ENCODE results near the gene SRRM1. TPM values are rescaled to one million over a fixed set of nuclear protein-coding genes. Genes with fewer than 3 reads are reported as not detected.
A peak's percentile ranks its signal among the peaks of the same experiment; 100 is the strongest.

The SRRM1 gene
- total RNA-seq, 4 donors from 2014 or later: 44.0 to 91.2 (median 58.1) TPM

DNA sequence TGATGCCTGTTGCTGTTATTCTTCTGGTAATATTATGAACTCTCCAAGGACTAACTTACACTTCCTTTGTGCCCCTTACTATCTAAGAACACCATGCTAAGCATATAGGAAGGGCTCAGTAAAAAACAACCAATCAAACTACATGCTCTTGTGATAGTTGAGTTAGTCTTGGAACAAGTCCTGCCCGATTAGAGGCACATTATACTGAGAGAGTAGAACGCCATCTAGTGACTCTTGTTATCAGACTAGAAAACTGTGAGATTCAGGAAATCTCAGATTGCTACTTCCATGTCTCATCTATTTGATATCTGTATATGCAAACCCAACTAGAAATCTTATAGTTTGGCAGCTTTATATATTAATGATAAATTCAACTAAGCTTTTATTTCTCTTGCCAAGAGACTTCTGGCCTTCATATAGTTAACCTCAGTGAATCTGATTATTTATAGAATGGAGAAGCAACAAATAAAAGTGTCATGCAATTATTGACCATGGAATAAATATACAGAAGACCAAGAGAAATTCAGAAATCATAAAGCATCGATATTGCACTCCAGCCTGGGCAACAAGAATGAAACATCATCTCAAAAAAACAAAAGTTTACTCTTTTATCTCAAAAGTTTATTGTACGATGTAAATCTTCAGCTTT is 7.8 kb upstream of the SRRM1 start:
- intact Hi-C loops (cut with DNase I): no loop called here
- DNase-seq: no peak
- 17 to 20% methylated on average over 4 of the region's 4 CpGs for WGBS, 2 donors
- Histone ChIP-seq H3K4me3 (no peak overlapping the region), H3K9me3 (no peaks in the 10 kb centered on the region), H3K36me3 (no peaks in the 10 kb centered on the region), H3K27me3 (peaks cover 0 to 7% (median 0%) of the 10 kb centered on the region in 4 donors), H3K4me1 (peaks cover 0 to 9% (median 0%) of the 10 kb centered on the region in 3 donors), H3K27ac (no peak overlapping the region)
- TF ChIP-seq POLR2A (IDR thresholded peaks at IDR 0.05): no peak
- TF ChIP-seq, protein P1, sequence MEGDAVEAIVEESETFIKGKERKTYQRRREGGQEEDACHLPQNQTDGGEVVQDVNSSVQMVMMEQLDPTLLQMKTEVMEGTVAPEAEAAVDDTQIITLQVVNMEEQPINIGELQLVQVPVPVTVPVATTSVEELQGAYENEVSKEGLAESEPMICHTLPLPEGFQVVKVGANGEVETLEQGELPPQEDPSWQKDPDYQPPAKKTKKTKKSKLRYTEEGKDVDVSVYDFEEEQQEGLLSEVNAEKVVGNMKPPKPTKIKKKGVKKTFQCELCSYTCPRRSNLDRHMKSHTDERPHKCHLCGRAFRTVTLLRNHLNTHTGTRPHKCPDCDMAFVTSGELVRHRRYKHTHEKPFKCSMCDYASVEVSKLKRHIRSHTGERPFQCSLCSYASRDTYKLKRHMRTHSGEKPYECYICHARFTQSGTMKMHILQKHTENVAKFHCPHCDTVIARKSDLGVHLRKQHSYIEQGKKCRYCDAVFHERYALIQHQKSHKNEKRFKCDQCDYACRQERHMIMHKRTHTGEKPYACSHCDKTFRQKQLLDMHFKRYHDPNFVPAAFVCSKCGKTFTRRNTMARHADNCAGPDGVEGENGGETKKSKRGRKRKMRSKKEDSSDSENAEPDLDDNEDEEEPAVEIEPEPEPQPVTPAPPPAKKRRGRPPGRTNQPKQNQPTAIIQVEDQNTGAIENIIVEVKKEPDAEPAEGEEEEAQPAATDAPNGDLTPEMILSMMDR (IDR thresholded peaks at IDR 0.05): peak in 5 of 6 experiments; percentile 33 to 68 (median 49)

DNA sequence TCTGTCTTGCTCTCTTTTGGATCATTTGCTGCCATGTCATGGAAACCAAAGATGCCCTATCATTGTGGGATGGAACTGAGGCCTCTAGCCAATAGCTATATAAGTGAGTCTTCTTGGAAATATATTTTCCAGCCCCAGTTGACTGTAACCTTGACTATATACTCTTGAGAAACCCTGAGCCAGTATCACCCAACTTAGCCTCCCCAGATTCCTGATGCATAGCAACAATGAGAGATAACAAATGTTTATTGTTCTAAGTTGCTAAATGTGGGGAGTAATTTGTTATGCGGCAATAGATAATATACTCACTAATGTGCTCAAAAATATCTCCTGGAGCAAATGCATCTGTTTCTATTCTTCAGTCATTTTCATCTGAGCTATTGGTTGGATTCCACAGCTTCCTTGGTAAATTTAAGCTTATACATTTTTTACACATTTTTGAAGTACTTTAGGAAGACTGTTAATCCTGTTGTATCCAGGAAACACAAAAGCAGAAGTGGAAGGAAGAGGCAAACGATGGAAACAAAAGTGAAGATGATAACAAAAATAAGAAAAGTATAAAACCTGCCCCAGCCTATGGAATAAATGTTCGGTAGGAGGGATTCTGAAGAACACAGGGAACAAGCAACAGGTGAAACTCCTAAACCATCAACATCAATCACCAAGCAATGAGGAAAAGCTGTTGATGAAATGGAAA is 6.3 kb upstream of the SRRM1 start:
- intact Hi-C loops (cut with DNase I): no loop called here
- H3K9me3 ChIP-seq: no peaks in the 10 kb centered on the region

GRCh38 chr1:24639094-24639493 is 4.0 kb upstream of the SRRM1 start:
- no peak overlapping the region for H3K4me3 ChIP-seq
- DNase-seq: no peak
- no peaks in the 10 kb centered on the region for H3K9me3 ChIP-seq
- H3K27me3 ChIP-seq: no peaks in the 10 kb centered on the region
- WGBS, 2 donors: 73 to 82% methylated on average over 2 of the region's 2 CpGs
- H3K36me3 ChIP-seq: no peaks in the 10 kb centered on the region
- peaks cover 4 to 24% (median 10%) of the 10 kb centered on the region in 3 donors for H3K4me1 ChIP-seq
- intact Hi-C loops (cut with DNase I): no loop called here
- H3K27ac ChIP-seq: no peak overlapping the region
- TF ChIP-seq, protein P1 (IDR thresholded peaks at IDR 0.05): no peak
- TF ChIP-seq POLR2A (IDR thresholded peaks at IDR 0.05): no peak

More for the DNA sequence above, 6.3 kb upstream of the SRRM1 start:
- Histone ChIP-seq H3K4me3 (no peak overlapping the region), H3K36me3 (no peaks in the 10 kb centered on the region), H3K27ac (no peak overlapping the region), H3K27me3 (no peaks in the 10 kb centered on the region), H3K4me1 (peaks cover 0 to 19% (median 6%) of the 10 kb centered on the region in 3 donors)
- TF ChIP-seq, protein P1 (IDR thresholded peaks at IDR 0.05): no peak
- no peak for TF ChIP-seq POLR2A (IDR thresholded peaks at IDR 0.05)
- no peak for DNase-seq
- 59 to 63% methylated on average over 3 of the region's 3 CpGs for WGBS, 2 donors

DNA sequence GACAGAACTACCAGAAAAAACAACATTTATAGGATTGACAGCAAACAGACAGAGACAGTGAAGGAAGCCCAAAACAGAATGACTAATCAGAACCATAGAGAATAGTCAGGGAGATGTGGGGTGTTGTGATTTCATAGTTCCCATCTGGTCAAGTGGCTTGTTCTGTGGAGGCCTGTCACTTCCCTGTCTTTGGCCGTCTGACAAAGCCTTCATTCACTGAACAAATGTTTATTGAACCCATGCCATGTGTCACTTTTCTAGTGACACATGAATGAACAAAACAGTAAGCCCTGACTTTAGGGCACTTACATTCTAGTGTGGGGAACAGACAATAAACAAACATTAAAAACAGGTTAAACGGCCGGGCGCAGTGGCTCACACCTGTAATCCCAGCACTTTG is 3.2 kb upstream of the SRRM1 start:
- peak overlapping the region in 2 of 4 donors; percentile 12 to 52 for H3K27ac ChIP-seq
- no peaks in the 10 kb centered on the region for H3K36me3 ChIP-seq
- TF ChIP-seq, protein P1 (IDR thresholded peaks at IDR 0.05): no peak
- TF ChIP-seq POLR2A (IDR thresholded peaks at IDR 0.05): no peak
- no peak overlapping the region for H3K4me3 ChIP-seq
- WGBS, 2 donors: 66% methylated on average over 4 of the region's 4 CpGs
- H3K27me3 ChIP-seq: no peaks in the 10 kb centered on the region
- no peaks in the 10 kb centered on the region for H3K9me3 ChIP-seq
- peaks cover 7 to 32% (median 18%) of the 10 kb centered on the region in 3 donors for H3K4me1 ChIP-seq
- no peak for DNase-seq
- intact Hi-C loops (cut with DNase I): no loop called here

DNA sequence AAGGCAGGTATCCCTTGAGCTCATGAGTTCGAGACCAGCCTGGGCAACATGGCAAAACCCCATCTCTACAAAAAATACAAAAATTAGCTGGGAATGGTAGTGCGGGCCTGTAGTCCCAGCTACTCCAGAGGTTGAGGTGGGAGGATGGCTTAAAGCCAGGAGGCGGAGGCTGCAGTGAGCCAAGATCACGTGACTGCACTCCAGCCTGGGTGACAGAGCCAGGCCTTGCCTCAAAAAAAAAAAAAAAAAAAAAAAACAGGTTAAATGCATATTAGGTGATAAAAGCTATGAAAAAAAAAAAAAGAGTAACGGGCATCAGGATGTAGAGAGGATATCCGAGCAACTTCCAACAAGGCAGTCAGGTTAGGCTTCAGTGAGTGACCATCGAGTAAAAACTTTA is 2.8 kb upstream of the SRRM1 start:
- intact Hi-C loops (cut with DNase I): no loop called here
- Histone ChIP-seq H3K27me3 (no peaks in the 10 kb centered on the region), H3K4me3 (no peak overlapping the region), H3K4me1 (peaks cover 9 to 36% (median 21%) of the 10 kb centered on the region in 3 donors), H3K27ac (peak overlapping the region in 2 of 4 donors; percentile 11 to 52), H3K36me3 (peaks cover 0 to 2% (median 0%) of the 10 kb centered on the region in 3 donors), H3K9me3 (no peaks in the 10 kb centered on the region)
- TF ChIP-seq, protein P1 (IDR thresholded peaks at IDR 0.05): no peak
- TF ChIP-seq POLR2A (IDR thresholded peaks at IDR 0.05): no peak
- WGBS, 2 donors: 65 to 80% methylated on average over 4 to 6 of the region's 7 CpGs
- no peak for DNase-seq
